SK-N-SH (cell line): ENCODE results near the gene CIDEA. TPM values are rescaled to one million over a fixed set of nuclear protein-coding genes. Genes with fewer than 3 reads are reported as not detected.

Experiments used
- CTCF ChIA-PET: fragments of 300-600, 350-600 bp; formaldehyde crosslinking; extraction: SDS; loops from one replicate; lab custom pipeline; 2021; lab: Yijun Ruan, JAX
- POLR2A ChIA-PET: fragments of 350-600 bp; sonication (Branson Sonifier 250); formaldehyde crosslinking; extraction: SDS; loops from one replicate; lab custom pipeline; 2020; ENCODE audit warnings: antibody characterized with exemption, inconsistent platforms; lab: Yijun Ruan, JAX
- DNase-seq: peaks from one replicate; pipeline ENCODE4 v3.0.0; 2012
- H2AFZ ChIP-seq: fragments of 200-600 bp; sonication (generic); 2 replicates; pipeline ENCODE4 v1.8.1; 2016; ENCODE audit warnings: antibody characterized with exemption, mild to moderate bottlenecking, low read depth
- H3F3A ChIP-seq: fragments of 200-600 bp; sonication (generic); replicated peaks from 2 replicates; pipeline ENCODE3; 2016; ENCODE audit warnings: antibody characterized with exemption, mild to moderate bottlenecking; ENCODE audit not compliant: insufficient read depth
- H3K27ac ChIP-seq, 2 experiments: fragments of 200-500 bp in 1 of 2; fragments of 200-600 bp in 1 of 2; sonication (Bioruptor generic) in 1 of 2; sonication (generic), shearing (Covaris generic) in 1 of 2; 2 replicates each; pipeline versions ENCODE4 v1.5.1 to v1.6.1; 2014 to 2016; ENCODE audit warnings: low read depth in 2 of 2, inconsistent platforms in 1 of 2, low read length in 1 of 2, mild to moderate bottlenecking in 1 of 2, mixed read lengths in 1 of 2
- H3K27me3 ChIP-seq: fragments of 200-600 bp; sonication (generic), shearing (Covaris generic); 2 replicates; pipeline ENCODE4 v1.6.1; 2016; ENCODE audit warnings: mixed run types; ENCODE audit not compliant: insufficient read depth
- H3K36me3 ChIP-seq, 2 experiments: fragments of 200-500 bp in 1 of 2; fragments of 200-600 bp in 1 of 2; sonication (Bioruptor generic) in 1 of 2; sonication (generic) in 1 of 2; replicated peaks in 1 of 2; 2 replicates each; pipeline versions ENCODE3 to v1.5.1; 2014 to 2016; ENCODE audit warnings: low read length in 1 of 2, mild to moderate bottlenecking in 1 of 2; ENCODE audit not compliant: insufficient read depth in 2 of 2, control insufficient read depth in 1 of 2
- H3K4me1 ChIP-seq, 2 experiments: fragments of 200-500 bp in 1 of 2; fragments of 200-600 bp in 1 of 2; sonication (Bioruptor generic) in 1 of 2; sonication (generic), shearing (Covaris generic) in 1 of 2; 2 replicates each; pipeline versions ENCODE4 v1.5.1 to v1.6.1; 2014 to 2016; ENCODE audit warnings: low read depth in 1 of 2, low read length in 1 of 2, mixed run types in 1 of 2; ENCODE audit not compliant: insufficient read depth in 2 of 2, control insufficient read depth in 1 of 2
- H3K4me2 ChIP-seq: fragments of 200-600 bp; sonication (generic), shearing (Covaris generic); 2 replicates; pipeline ENCODE4 v1.6.1; 2017; ENCODE audit warnings: mixed run types
- H3K4me3 ChIP-seq, 2 experiments: fragments of 200-500 bp in 1 of 2; fragments of 200-600 bp in 1 of 2; sonication (Bioruptor generic) in 1 of 2; sonication (generic), shearing (Covaris generic) in 1 of 2; 2 replicates each; pipeline versions ENCODE4 v1.5.1 to v1.8.1; 2014 to 2016; ENCODE audit warnings: low read depth in 2 of 2, inconsistent platforms in 1 of 2, low read length in 1 of 2, mild to moderate bottlenecking in 1 of 2, mixed read lengths in 1 of 2, moderate library complexity in 1 of 2
- H3K79me2 ChIP-seq: fragments of 200-600 bp; sonication (generic); 2 replicates; pipeline ENCODE4 v1.8.1; 2017; ENCODE audit warnings: mild to moderate bottlenecking; ENCODE audit not compliant: insufficient read depth
- H3K9ac ChIP-seq: fragments of 200-600 bp; sonication (generic); 2 replicates; pipeline ENCODE4 v1.6.1; 2017; ENCODE audit warnings: mixed run types
- H3K9me2 ChIP-seq: fragments of 200-600 bp; sonication (generic); 2 replicates; pipeline ENCODE4 v1.6.1; 2017; ENCODE audit warnings: mixed run types
- H3K9me3 ChIP-seq: fragments of 200-600 bp; sonication (generic); 2 replicates; pipeline ENCODE4 v1.6.1; 2017; ENCODE audit warnings: mixed run types, mild to moderate bottlenecking, moderate library complexity
- H4K20me1 ChIP-seq: fragments of 200-600 bp; sonication (generic); 2 replicates; pipeline ENCODE4 v1.6.1; 2017; ENCODE audit warnings: mild to moderate bottlenecking, mixed run types; ENCODE audit not compliant: insufficient read depth
- CHD2 ChIP-seq: fragments of 150-350 bp; IDR thresholded peaks from 2 replicates; pipeline ENCODE4 v1.6.1; 2018; ENCODE audit warnings: low read length; ENCODE audit not compliant: partially characterized antibody
- CTCF ChIP-seq: fragments of 200-600 bp; sonication (generic); IDR thresholded peaks from 2 replicates; pipeline ENCODE4 v1.6.1; 2017; ENCODE audit warnings: antibody characterized with exemption, mild to moderate bottlenecking, moderate library complexity
- FOSL2 ChIP-seq: IDR thresholded peaks from 2 replicates; pipeline ENCODE4 v1.4.0; 2012; ENCODE audit warnings: low read depth, mild to moderate bottlenecking, moderate library complexity, borderline replicate concordance
- FOXM1 ChIP-seq: IDR thresholded peaks from 2 replicates; pipeline ENCODE4 v1.4.0; 2012; ENCODE audit warnings: low read depth, mild to moderate bottlenecking
- GATA2 ChIP-seq: sonication (generic); formaldehyde crosslinking; IDR thresholded peaks from 2 replicates; pipeline ENCODE4 v1.5.0; 2020; ENCODE audit warnings: mild to moderate bottlenecking, missing genetic modification reagents
- JUND ChIP-seq: IDR thresholded peaks from 2 replicates; pipeline ENCODE4 v1.4.0; 2012
- MEF2A ChIP-seq: IDR thresholded peaks from 2 replicates; pipeline ENCODE4 v1.4.0; 2012; ENCODE audit warnings: low read depth, borderline replicate concordance
- MXI1 ChIP-seq: IDR thresholded peaks from 2 replicates; pipeline ENCODE4 v1.6.1; 2012; ENCODE audit warnings: mild to moderate bottlenecking, low read depth, low read length, improper control_type of control experiment
- NFIC ChIP-seq: IDR thresholded peaks from 2 replicates; pipeline ENCODE4 v1.4.0; 2012; ENCODE audit warnings: borderline replicate concordance
- RFX5 ChIP-seq: IDR thresholded peaks from 2 replicates; pipeline ENCODE4 v1.6.1; 2012; ENCODE audit warnings: mild to moderate bottlenecking, improper control_type of control experiment, low read length
- SMC3 ChIP-seq: IDR thresholded peaks from 2 replicates; pipeline ENCODE4 v1.6.1; 2012; ENCODE audit warnings: low read depth, low read length, improper control_type of control experiment
- TEAD4 ChIP-seq: IDR thresholded peaks from 2 replicates; pipeline ENCODE4 v1.4.0; 2012; ENCODE audit warnings: mild to moderate bottlenecking, borderline replicate concordance; ENCODE audit not compliant: insufficient read depth
- WGBS: methylation state at CpG from one replicate; pipeline ENCODE4 v1.1.6; 2017; ENCODE audit warnings: low lambda C conversion rate; 5-methylcytosine and 5-hydroxymethylcytosine counted together
- polyA plus RNA-seq, 3 experiments: library from polyadenylated mRNA; depleted of rRNA; stranded (reverse); fragments of >200 nt; gene quantifications; 2 replicates each; pipeline ENCODE4 v1.2.3, GENCODE V29; 2012
- TF ChIP-seq, protein P1 (sequence below): IDR thresholded peaks from 2 replicates; pipeline ENCODE4 v1.6.1; 2012; ENCODE audit warnings: mild to moderate bottlenecking, low read depth, low read length, moderate library complexity
- TF ChIP-seq, protein P2 (sequence below): IDR thresholded peaks from 2 replicates; pipeline ENCODE4 v1.4.0; 2012; ENCODE audit warnings: low read depth
- TF ChIP-seq, protein P3 (sequence below): IDR thresholded peaks from 2 replicates; pipeline ENCODE4 v1.4.0; 2012; ENCODE audit warnings: low read depth, borderline replicate concordance
- TF ChIP-seq, protein P4 (sequence below): fragments of 150-350 bp; IDR thresholded peaks from 2 replicates; pipeline ENCODE4 v1.6.1; 2017; ENCODE audit warnings: antibody characterized with exemption, low read length, low read depth, borderline replicate concordance

The CIDEA gene
- polyA plus RNA-seq, 1 of the 3 experiments (the other 2 are of a cell fraction): not detected

- no peaks in the 10 kb centered on the region for H3K9me3 ChIP-seq
- H3K9ac ChIP-seq: no peak overlapping the region
- TF ChIP-seq FOSL2 (no peak), CTCF (no peak), MXI1 (no peak), CHD2 (no peak), JUND (no peak), RFX5 (no peak), TEAD4 (no peak), MEF2A (no peak), FOXM1 (no peak), SMC3 (no peak), NFIC (no peak), GATA2 (no peak)
- TF ChIP-seq, protein P1, sequence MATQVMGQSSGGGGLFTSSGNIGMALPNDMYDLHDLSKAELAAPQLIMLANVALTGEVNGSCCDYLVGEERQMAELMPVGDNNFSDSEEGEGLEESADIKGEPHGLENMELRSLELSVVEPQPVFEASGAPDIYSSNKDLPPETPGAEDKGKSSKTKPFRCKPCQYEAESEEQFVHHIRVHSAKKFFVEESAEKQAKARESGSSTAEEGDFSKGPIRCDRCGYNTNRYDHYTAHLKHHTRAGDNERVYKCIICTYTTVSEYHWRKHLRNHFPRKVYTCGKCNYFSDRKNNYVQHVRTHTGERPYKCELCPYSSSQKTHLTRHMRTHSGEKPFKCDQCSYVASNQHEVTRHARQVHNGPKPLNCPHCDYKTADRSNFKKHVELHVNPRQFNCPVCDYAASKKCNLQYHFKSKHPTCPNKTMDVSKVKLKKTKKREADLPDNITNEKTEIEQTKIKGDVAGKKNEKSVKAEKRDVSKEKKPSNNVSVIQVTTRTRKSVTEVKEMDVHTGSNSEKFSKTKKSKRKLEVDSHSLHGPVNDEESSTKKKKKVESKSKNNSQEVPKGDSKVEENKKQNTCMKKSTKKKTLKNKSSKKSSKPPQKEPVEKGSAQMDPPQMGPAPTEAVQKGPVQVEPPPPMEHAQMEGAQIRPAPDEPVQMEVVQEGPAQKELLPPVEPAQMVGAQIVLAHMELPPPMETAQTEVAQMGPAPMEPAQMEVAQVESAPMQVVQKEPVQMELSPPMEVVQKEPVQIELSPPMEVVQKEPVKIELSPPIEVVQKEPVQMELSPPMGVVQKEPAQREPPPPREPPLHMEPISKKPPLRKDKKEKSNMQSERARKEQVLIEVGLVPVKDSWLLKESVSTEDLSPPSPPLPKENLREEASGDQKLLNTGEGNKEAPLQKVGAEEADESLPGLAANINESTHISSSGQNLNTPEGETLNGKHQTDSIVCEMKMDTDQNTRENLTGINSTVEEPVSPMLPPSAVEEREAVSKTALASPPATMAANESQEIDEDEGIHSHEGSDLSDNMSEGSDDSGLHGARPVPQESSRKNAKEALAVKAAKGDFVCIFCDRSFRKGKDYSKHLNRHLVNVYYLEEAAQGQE: no peak
- TF ChIP-seq, protein P2, sequence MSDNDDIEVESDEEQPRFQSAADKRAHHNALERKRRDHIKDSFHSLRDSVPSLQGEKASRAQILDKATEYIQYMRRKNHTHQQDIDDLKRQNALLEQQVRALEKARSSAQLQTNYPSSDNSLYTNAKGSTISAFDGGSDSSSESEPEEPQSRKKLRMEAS: no peak
- TF ChIP-seq, protein P3, sequence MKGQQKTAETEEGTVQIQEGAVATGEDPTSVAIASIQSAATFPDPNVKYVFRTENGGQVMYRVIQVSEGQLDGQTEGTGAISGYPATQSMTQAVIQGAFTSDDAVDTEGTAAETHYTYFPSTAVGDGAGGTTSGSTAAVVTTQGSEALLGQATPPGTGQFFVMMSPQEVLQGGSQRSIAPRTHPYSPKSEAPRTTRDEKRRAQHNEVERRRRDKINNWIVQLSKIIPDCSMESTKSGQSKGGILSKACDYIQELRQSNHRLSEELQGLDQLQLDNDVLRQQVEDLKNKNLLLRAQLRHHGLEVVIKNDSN: no peak
- TF ChIP-seq, protein P4, sequence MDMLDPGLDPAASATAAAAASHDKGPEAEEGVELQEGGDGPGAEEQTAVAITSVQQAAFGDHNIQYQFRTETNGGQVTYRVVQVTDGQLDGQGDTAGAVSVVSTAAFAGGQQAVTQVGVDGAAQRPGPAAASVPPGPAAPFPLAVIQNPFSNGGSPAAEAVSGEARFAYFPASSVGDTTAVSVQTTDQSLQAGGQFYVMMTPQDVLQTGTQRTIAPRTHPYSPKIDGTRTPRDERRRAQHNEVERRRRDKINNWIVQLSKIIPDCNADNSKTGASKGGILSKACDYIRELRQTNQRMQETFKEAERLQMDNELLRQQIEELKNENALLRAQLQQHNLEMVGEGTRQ: no peak
- no peaks in the 10 kb centered on the region for H3F3A ChIP-seq
- no peaks in the 10 kb centered on the region for H4K20me1 ChIP-seq
- POLR2A ChIA-PET: no interaction called here
- no peak overlapping the region for H2AFZ ChIP-seq
- DNase-seq: no peak
- no peaks in the 10 kb centered on the region for H3K36me3 ChIP-seq
- H3K79me2 ChIP-seq: no peaks in the 10 kb centered on the region
- WGBS: 10% methylated on average over 3 of the region's 3 CpGs
- no peak overlapping the region for H3K27ac ChIP-seq
- peaks cover 0 to 3% of the 10 kb centered on the region in 2 experiments; a peak in 1 of 4 replicates for H3K4me1 ChIP-seq
- H3K4me3 ChIP-seq: no peak overlapping the region
- H3K4me2 ChIP-seq: no peak overlapping the region
- H3K27me3 ChIP-seq: peaks cover 81% of the 10 kb centered on the region; the same call in 1 of the 2 replicates
- CTCF ChIA-PET: interaction anchor here (1.0 to 2.2 kb wide), 5 partner anchors 9 to 339 kb away, joined by 3 to 17 read pairs (median 3); no protein-coding TSS in a partner anchor
- no peaks in the 10 kb centered on the region for H3K9me2 ChIP-seq
These were observed 15.3 kb upstream of the CIDEA start for GRCh38 chr18:12238826-12239225.
